NCI-H187 (cell line): ENCODE measurements around the gene MVK.

ENCODE experiments used
- DNase-seq, 2 experiments: peaks; one replicate each; lab custom pipeline; 2025; lab: John Stamatoyannopoulos, UW

MVK gene

DNA sequence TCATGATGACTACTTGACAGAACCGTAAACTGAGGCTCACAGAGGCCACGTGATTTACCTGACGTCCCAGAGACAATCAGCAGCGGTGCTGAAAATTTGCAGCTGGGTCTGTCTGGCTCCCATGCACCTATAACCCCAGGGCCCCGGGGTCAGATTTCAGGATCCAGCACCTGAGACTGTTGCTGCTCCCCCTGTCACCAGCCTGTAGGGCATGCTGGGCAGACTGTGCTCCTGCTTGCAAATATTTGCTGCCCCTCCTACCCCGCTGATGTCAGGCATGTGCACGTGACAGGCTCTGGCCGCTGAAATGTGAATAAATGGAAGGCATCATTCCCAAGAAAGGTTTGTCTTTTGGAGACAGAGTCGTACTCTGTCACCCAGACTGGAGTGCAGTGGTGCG is 6.3 kb upstream of the MVK start:
- no peak for DNase-seq

DNA sequence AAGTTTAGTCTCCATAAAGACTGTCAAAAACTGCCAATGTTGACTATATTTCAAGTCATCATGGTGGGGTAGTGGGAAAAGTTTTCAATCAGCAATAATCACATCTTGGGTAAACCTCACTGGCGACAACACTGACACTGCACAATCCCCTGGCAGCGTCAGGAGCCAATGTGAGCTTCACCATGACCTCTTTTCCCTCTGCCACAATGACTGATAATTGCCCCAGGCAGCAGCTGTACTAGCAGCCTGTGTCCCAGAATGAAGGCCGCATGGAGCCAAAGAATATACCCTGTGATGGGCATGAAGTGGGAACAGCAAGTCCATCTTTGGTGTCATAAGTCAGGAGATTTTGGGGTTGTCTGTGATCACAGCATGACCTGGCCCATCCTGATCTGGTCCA is 5.6 kb upstream of the MVK start:
- DNase-seq: no peak

DNA sequence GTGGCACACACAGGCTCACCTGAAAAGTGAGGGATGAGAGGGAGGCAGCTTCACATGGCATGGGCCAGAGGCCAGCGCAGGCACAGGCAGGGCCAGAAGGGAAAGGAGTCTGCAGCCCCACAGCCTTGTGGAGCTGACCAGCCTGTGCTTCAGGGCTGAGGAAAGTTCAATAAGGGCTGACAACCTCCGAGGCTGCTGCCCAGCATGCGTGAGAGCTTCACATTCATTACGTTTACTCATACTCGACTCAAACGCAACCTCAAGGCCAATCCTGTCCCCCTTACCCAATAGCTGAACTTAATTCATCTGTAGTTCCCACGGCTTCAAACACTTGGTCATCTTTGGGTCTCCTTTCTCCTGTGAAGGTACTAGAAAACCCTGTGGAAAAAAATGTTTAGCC is 5.1 kb upstream of the MVK start:
- no peak for DNase-seq

DNA sequence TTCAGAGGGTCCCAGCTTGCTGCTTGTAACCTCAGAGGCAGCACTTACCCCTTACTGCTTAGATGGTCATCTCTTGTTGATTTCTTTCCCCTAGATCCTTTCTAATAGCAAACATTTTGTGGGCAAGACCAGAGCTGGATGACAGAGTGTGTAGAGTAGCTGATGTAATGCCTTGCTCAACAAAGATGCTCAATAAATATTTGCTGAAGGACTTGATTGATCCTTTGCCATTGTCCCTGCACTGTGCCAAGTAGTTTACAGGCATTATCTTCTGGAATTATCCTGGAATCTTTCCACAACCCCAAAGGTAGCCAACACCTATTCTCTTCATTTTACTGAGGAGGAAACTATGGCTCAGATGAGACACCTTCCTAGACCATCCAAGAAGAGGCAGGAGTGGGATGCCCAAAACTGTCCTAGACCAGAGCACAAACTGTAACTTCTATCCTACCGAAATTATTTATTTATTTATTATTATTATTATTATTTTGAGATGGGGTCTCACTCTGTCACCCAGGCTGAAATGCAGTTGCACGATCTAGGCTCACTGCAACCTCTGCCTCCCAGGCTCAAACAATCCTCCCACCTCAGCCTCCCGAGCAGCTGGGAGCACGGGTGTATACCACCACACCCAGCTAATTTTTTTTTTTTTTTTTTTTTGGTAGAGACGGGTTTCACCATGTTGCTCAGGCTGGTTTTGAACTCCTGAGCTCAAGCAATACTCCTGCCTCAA is 1.7 kb upstream of the MVK start:
- DNase-seq: no peak

DNA sequence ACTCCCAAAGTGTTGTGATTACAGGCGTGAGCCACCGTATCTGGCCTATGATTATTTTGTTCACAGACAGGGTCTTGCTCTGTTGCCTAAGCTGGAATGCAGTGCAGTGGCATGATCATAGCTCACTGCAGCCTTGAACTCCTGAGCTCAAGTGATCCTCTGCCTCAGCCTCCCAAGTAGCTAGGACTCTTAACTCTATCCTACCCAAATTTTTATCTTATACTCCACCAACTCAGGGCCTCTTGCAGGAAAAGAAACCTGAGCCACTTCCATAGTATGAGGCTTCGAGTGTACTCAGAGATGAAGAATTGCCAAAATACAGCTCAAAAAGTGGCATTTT is 1.1 kb upstream of the MVK start:
- DNase-seq: no peak

DNA sequence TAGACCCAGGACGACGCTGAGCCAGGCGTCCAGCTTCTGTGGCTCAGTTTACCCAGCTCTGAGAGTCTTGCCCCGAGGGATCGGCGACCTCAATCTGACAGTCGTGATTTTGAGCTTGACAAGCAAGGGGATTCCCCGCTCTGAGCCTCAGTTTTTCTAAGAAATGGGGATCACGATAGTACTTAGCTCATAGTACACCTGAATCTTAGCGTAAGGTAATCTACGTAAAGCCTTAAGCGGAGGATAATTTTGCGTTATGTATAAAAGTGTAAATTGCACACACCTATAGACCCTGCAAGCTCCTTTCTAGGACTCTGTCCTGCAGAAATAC is 285 bp downstream of the MVK start:
- DNase-seq: no peak

DNA sequence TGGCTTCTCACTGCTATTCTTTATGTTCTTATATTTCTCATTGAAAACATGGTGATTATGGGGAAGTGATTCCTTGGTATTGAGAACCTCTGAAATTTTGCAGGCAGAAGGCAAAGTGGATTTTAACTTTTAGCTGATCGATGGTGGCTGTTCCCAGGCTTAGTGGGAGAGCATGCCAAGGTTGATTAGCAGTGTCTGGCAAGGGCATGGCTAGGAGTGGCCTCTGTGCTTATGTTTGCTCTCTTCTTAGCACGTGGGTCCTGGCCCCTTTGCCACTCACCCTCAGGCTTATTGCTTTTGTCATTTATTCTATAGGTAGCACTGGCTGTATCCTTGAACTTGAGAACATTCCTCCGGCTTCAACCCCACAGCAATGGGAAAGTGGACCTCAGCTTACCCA is 2.1 kb downstream of the MVK start:
- no peak for DNase-seq

DNA sequence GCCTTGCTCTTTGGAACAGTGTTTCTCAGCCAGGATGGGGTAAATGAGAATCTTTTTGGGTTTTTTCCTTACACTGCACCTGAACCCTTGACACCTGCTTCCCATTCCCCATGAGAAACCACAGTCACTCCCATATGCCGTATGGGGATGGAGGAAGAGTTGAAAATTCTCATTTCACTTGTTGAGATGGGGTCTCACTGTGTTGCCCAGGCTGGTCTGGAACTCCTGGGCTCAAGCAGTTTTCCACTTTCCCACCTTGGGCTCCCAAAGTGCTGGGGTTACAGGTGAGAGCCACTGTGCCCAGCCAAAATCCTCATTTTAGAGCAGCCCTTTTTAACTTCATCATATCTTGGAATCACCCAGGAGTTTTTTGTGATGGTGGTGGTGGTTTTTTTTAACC is 3.7 kb downstream of the MVK start:
- no peak for DNase-seq

DNA sequence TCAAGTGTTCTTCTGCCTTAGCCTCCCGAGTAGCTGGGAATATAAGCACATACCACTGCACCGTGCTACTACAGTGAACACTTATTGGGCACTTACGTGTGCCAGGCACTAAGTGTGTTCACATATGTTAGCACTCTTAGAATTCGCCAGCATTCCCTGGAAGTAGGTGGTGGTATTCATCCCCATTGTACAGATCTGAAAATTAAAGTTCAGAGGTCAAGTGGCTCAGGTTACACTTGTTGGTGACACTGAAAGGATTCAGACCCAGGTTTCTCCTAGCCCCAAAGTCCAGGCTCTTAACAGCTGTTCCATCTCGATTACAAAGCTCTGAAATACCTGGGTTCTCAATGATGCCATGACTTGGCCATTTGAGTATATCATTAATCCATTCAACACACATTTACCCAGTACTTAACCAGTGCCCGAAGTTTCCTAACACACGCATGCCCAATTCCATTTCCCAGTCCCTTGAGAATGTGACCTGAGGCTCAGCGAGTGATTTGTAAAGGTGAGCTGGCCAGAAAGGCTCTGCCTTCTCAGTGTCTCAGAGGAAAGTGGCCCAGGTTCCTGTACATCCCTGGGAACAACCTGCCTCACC is 4.8 kb downstream of the MVK start:
- DNase-seq: no peak

DNA sequence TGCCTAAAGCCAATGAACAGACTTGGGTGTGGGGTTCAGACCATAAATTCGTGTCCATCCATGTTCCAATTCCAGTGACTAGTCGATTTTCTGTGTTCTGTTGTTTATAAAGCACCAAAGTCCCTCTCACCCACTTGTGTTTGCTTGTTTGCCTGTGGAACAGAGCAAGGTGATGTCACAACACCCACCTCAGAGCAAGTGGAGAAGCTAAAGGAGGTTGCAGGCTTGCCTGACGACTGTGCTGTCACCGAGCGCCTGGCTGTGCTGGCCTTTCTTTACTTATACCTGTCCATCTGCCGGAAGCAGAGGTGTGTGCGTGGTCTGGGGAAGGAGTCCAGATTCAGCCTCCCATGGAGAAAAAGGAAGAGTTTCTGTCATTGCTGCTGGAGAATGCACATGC is 6.0 kb downstream of the MVK start:
- DNase-seq: no peak

DNA sequence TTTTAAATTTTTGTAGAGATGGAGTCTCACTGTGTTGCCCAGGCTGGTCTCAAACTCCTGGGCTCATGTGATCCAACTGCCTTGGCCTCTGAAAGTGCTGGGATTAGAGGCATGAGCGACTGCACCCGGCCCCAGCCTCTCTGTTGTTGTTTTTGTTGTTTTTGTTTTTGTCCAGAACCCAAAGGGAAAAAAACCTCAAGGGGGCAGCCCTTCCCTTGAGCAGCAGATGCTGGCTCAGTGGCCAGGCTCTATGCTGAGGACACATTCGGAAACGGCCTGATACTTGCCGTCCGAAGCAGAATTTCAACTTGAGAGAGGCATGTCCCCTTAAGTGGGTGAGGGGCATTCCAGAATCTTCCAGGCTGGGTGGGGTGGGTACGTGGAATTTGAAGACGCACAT is 6.7 kb downstream of the MVK start:
- DNase-seq: no peak

DNA sequence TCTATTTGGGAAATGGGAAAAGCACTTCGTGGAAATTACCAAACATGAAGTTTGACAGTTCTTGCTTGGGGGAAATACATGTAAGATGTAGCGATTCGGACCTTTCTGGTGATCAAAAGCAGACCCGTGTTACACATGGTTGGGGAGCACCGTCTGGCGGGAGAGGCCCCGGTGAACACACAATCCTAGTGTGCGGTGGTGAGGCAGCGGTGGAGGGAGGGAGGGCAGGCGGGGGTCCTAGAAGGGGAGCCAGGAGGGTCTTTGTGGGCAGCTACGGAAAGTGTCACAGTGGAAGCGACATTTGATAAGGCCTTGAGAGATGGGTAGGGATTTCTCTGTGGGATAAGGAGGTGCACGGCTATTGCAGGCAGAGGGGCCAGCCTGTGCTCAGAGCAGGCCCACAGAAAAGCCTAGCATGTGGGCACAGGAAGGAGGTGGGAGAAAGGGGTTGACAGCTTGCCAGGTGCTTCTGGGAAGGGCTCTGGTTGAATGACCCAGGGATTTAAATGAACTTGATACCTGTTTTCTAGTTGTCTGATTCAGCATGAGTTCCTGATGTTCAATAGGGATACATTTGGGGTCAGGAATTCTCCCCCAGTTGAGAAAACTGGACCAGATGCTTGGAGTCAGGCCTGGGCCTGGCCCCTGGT is 7.2 kb downstream of the MVK start:
- no peak for DNase-seq

DNA sequence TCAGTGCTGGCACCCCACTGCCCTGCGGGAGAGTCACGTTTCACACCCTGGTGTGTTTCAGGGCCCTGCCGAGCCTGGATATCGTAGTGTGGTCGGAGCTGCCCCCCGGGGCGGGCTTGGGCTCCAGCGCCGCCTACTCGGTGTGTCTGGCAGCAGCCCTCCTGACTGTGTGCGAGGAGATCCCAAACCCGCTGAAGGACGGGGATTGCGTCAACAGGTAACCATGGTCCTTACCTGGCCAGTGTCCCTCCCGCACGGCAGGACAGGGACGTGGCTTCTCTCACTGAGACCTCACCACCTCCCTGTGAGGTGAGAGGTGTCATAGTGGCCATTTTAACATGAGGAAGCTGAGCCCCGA is 7.7 kb downstream of the MVK start:
- no peak for DNase-seq

DNA sequence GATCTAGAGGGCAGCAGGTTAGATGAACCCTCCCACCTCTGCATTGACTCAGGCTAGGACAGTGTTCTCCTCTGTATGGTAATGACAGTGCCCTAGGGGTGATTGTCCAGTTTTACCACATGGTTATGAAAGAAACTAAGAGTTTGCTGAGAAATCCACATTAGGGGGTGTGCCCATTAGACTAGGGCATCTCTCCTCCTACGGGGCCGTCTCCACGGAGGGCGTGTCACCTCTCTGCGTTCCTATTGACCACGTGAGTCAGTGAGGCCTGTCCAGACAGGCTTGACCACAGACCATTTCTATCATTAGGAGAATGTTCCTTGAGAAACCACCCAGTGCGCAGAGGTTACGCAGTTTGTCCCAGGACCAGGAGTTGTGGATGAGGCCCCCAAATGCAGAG is 8.3 kb downstream of the MVK start:
- no peak for DNase-seq

DNA sequence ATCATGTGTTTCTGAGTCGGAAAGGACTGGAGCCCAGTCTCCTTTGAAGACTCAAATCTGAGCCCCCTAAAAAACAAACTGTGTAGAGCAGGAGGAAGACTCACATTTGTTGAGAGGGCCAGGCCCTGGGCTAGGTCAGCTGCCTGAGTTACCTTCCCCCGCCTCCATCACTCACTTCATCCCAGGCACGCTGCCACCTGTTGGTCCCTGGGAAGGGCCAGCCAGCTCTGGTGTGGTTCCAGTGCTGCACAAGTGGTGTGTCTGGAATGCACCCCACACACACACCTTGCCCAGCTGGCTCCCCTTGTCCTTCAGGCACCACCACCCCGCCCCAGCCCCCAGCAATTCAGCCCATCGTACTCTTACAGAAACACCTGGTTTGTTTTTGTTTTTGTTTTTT is 9.0 kb downstream of the MVK start:
- no peak for DNase-seq

DNA sequence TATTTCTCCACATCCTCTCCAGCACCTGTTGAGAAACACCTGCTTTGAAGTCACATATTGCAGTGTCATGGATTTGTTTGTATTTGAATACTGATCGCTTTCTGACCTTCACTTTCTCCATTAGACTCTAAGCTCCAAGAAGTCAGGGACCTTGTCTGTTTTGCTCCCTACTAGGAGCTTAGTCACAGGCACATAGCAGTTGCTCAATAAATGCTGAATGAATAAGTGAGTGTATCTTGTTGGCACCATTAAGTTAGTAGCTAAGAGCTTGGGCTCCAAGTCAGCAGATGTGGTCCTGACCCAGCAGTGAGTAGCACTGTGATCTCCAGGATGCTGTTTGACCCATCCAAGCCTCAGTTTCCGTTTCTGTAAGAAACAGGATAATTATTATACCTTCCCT is 10.1 kb downstream of the MVK start:
- no peak for DNase-seq

DNA sequence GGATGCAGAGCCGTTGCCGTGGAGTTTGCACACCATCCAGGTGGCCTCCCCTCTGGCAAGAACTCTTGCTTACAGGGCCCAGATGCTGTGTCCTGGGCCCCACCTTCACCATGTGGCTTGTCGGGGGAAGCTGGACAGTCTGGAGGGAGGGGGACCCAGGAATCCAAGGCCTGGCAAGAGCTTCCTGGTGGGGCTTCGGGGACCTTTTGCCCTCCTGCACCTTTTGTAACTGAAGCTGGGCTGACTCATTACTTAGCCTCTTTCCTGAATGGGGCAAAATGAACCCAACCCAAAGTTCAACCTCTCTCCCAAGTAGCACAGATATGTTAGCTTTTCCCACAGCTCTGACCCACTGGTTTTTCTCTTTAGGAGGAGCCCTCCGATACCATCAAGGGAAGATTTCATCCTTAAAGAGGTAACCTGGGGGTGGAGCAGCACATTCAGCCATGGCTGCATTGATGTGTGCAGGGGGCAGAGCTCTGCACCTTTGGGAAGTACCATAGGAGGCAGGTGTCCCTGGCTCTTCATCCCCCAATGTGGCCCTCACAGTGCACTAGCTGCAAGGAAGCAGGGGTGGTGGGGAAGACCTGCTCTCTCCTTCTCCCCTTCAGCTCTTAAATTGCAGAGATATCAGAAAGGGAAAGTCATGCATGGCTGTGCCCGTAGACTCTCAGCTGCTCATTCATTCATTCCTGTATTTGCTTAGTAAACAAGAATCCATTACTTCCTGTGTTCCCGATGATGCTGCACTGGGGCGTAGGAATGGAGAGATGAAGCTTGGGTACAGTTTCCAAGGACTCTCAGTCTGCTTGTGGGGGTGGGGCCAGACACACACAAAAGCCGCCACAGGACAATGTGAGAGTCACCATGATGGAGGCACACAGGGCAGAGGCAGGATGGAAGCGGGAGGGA is 13.0 kb downstream of the MVK start:
- no peak for DNase-seq

DNA sequence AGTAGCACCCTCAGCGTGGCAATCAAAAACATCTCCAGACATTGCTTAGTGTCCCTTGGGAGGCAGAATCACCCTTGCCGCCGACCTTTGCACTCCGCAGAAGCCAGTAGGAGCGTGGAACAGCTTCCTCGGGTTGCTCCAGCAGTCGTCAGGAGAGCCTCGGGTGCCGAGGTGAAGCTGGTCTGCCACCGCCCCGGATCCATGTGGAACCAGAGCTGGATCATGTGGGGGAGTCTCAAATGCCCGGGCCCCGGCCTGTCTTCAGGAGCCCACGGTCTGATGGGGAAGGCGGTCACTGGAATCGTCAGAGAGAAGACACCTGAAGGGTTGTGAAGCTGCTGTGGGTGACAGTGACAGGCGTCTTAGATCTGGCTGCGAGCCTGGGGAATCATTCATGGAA is 14.3 kb downstream of the MVK start:
- no peak for DNase-seq

DNA sequence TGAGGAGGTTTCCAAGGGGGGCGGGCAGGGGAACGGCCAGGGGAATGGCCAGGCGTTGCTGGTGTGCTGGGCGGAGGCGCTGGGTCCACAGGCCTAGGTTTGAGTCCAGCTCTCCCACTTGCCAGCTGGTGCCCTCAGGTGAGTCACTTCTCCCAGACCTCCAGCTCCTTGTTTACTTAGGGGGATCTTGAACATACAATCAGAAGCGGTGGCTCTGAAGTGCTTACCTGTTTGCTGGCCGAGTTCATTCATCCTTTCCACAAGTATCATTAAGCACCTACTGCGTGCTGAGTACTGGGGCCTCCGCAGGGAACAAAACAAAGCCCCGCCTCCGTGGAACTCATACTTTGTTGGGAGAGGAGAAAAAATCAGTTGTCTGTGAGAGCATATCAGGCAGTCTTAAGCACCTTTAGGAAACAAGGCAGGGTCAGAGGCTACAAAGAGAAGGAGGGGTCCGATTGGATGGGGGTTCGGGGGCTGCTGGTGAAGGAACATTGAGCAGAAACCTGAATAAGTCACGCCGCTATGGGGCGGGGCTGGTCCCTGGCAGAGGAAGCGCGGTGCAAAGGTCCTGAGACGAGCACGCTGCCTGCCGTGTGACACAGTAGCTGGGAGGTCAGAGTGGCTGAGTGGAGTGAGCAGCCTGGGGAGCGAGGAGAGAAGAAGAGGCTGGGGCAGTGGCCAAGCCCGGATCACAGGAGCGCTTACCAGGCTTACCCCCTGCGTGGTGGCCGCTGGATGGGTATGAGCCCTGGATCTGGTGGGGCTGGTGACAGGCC is 15.1 kb downstream of the MVK start:
- no peak for DNase-seq

DNA sequence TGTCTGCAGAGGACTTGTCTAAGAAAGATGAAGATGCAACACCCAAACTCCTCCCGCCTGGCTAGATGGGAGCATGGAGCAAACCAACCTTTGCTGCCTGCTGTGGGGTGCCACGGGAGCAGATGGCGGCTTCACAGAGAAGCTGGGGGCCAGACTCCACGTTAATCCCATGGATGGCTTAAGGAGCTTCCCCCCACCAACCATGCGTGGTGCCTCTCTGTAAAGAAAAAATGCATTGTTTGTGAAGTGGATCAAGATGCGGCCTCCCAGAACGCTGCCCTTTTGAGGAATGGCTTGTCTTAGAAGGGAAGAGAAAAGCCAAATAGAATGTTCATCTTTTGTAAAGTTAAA is 15.6 kb downstream of the MVK start:
- no peak for DNase-seq

DNA sequence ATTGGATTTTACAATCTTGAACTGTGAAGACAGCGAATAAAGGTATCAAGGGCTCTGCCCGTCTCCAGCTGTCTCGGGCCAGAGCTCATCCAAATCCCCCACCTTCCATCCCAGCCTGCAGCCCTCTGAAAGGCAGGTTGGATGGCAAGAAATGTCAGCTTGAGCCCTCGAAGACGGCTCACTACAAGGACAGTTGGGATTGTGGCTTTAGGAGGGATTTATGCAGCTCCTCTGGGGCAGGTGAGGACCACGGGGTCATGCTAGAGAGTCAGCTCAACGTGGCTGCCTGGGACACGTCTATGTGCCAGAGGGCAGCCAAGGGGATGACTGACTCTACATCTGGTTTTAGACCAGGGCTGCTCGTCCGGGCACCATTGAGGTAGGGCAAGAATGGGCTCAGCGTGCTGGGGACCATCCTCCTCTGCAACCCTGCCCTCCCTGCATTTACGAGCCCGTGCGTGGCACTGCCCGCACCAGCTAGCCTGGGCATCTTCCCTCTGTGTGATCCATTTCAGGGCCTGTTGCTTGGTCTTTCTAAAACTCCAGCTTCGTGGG is 16.2 kb downstream of the MVK start:
- no peak for DNase-seq

DNA sequence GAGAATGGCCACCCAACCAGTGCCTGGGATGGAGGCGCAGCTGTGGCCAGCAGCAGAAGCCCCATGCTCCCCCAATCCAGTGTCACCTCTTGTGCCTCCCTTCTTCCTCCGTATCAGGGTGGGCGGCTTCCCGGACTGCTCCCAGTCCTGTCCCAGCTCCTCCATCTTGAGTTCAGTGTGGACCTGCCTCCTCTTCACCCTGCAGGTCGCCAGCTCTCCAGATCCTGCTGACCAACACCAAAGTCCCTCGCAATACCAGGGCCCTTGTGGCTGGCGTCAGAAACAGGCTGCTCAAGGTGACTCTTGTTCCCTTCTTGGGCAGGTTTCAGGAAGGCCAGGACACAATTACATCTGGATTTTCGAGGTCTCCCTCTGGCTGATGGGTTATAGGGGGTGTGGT is 17.0 kb downstream of the MVK start:
- DNase-seq: no peak
